Measurements from ENCODE around the gene ASCC1. TPM values are rescaled to one million over a fixed set of nuclear protein-coding genes. Genes with fewer than 3 reads are reported as not detected.
A peak's percentile ranks its signal among the peaks of the same experiment; 100 is the strongest.

ASCC1 gene
- total and polyA plus RNA-seq, 2 of the 13 experiments (the other 11 are each of a cell fraction or from before 2014, with no cell fraction given), result 21.6 to 30.1 TPM

DNA sequence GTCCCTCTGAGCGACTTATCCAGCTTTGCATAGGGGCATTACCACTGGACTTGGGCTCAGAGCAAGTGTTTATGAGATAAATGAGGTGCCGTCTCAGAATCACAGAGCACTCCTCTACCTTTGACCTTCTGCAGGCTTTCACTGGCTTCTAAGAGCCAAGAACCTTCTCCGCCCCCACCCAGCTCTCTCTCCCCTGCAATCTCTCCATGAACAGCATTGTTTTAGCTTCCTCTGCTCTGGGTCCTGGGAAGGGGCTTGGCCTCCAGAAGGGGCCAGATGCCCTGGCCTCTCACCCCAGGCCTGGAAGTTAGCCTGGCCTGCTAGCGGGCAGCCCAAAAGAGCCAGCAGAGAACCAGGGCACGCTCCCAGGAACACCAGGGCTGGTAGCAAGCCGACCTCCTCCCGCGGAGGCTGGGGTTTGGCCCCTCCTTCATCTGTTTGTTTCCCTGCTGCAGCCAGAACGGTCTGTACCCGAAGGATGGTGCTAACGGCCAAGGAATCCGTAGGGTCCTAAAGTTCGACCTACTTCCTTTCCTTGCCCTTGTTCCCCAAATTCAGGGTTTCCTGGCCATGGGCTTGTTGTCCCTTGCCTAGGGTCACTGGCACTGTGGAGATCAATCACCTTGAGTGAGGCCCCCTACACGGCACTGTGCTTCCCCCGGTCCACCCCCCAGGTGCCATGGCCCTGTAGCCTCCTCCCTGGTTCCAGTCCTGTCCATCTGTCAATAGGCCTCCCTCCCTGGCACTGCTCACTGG is 38.9 kb upstream of the ASCC1 start (continued):
- TF ChIP-seq, protein P1, sequence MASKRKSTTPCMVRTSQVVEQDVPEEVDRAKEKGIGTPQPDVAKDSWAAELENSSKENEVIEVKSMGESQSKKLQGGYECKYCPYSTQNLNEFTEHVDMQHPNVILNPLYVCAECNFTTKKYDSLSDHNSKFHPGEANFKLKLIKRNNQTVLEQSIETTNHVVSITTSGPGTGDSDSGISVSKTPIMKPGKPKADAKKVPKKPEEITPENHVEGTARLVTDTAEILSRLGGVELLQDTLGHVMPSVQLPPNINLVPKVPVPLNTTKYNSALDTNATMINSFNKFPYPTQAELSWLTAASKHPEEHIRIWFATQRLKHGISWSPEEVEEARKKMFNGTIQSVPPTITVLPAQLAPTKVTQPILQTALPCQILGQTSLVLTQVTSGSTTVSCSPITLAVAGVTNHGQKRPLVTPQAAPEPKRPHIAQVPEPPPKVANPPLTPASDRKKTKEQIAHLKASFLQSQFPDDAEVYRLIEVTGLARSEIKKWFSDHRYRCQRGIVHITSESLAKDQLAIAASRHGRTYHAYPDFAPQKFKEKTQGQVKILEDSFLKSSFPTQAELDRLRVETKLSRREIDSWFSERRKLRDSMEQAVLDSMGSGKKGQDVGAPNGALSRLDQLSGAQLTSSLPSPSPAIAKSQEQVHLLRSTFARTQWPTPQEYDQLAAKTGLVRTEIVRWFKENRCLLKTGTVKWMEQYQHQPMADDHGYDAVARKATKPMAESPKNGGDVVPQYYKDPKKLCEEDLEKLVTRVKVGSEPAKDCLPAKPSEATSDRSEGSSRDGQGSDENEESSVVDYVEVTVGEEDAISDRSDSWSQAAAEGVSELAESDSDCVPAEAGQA (IDR thresholded peaks at IDR 0.05; ENCODE audit: low read depth), result no peak
- TF ChIP-seq, protein P1 (CRISPR knock-in tag; IDR thresholded peaks at IDR 0.05; ENCODE audit: borderline replicate concordance), result no peak
- TF ChIP-seq, protein P2, sequence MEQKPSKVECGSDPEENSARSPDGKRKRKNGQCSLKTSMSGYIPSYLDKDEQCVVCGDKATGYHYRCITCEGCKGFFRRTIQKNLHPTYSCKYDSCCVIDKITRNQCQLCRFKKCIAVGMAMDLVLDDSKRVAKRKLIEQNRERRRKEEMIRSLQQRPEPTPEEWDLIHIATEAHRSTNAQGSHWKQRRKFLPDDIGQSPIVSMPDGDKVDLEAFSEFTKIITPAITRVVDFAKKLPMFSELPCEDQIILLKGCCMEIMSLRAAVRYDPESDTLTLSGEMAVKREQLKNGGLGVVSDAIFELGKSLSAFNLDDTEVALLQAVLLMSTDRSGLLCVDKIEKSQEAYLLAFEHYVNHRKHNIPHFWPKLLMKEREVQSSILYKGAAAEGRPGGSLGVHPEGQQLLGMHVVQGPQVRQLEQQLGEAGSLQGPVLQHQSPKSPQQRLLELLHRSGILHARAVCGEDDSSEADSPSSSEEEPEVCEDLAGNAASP (CRISPR knock-in tag; IDR thresholded peaks at IDR 0.05; ENCODE audit: borderline replicate concordance), result no peak
- TF ChIP-seq KMT2B (CRISPR knock-in tag; IDR thresholded peaks at IDR 0.05), result 0 out of 2 replicates have a peak, but pooled peaks have one; percentile 35
- TF ChIP-seq REL (CRISPR knock-in tag; conservative IDR thresholded peaks at IDR 0.05), result no peak
- peak; percentile 21; the same call in 1 of the 2 replicates for TF ChIP-seq ZNF768 (CRISPR knock-in tag; IDR thresholded peaks at IDR 0.05)
- TF ChIP-seq, protein P3, sequence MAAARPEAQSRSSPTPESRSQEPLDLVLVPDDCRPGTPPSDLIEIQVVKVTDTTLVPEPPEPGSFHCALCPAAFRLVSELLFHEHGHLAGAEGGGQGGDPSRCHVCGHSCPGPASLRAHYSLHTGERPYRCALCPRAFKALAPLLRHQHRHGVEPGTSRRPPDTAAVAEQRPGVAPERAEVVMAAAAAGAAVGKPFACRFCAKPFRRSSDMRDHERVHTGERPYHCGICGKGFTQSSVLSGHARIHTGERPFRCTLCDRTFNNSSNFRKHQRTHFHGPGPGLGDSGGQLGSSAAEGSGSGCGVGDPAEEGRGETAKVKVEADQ (CRISPR knock-in tag; IDR thresholded peaks at IDR 0.05; ENCODE audit: borderline replicate concordance), result peak; percentile 70; the same call in 1 of the 2 replicates
- TF ChIP-seq, protein P4, sequence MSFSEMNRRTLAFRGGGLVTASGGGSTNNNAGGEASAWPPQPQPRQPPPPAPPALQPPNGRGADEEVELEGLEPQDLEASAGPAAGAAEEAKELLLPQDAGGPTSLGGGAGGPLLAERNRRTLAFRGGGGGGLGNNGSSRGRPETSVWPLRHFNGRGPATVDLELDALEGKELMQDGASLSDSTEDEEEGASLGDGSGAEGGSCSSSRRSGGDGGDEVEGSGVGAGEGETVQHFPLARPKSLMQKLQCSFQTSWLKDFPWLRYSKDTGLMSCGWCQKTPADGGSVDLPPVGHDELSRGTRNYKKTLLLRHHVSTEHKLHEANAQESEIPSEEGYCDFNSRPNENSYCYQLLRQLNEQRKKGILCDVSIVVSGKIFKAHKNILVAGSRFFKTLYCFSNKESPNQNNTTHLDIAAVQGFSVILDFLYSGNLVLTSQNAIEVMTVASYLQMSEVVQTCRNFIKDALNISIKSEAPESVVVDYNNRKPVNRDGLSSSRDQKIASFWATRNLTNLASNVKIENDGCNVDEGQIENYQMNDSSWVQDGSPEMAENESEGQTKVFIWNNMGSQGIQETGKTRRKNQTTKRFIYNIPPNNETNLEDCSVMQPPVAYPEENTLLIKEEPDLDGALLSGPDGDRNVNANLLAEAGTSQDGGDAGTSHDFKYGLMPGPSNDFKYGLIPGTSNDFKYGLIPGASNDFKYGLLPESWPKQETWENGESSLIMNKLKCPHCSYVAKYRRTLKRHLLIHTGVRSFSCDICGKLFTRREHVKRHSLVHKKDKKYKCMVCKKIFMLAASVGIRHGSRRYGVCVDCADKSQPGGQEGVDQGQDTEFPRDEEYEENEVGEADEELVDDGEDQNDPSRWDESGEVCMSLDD (CRISPR knock-in tag; IDR thresholded peaks at IDR 0.05; ENCODE audit: borderline replicate concordance), result no peak
- TF ChIP-seq, protein P5, sequence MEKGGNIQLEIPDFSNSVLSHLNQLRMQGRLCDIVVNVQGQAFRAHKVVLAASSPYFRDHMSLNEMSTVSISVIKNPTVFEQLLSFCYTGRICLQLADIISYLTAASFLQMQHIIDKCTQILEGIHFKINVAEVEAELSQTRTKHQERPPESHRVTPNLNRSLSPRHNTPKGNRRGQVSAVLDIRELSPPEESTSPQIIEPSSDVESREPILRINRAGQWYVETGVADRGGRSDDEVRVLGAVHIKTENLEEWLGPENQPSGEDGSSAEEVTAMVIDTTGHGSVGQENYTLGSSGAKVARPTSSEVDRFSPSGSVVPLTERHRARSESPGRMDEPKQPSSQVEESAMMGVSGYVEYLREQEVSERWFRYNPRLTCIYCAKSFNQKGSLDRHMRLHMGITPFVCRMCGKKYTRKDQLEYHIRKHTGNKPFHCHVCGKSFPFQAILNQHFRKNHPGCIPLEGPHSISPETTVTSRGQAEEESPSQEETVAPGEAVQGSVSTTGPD (CRISPR knock-in tag; IDR thresholded peaks at IDR 0.05), result no peak
- no peak for TF ChIP-seq GTF3A (CRISPR knock-in tag; conservative IDR thresholded peaks at IDR 0.05)
- no peak for TF ChIP-seq KDM4B (CRISPR knock-in tag; IDR thresholded peaks at IDR 0.05)
- TF ChIP-seq ZNF556 (CRISPR knock-in tag; IDR thresholded peaks at IDR 0.05; ENCODE audit: borderline replicate concordance), result no peak
- TF ChIP-seq ZFAT (CRISPR knock-in tag; conservative IDR thresholded peaks at IDR 0.05), result no peak
- peak; percentile 14; the same call in 1 of the 2 replicates for TF ChIP-seq MIER3 (CRISPR knock-in tag; IDR thresholded peaks at IDR 0.05; ENCODE audit: borderline replicate concordance)
- no peak for TF ChIP-seq ZNF761 (CRISPR knock-in tag; conservative IDR thresholded peaks at IDR 0.05)
- TF ChIP-seq SUZ12 (IDR thresholded peaks at IDR 0.05; ENCODE audit: low read depth, low read length), result no peak

Measured in HepG2 (cell line).